Ectodermal cell (in vitro differentiated cells): ENCODE measurements around the gene PSEN2.
"Not testable (repeated sequence)": the region's sequence is repeated elsewhere in the genome, so short reads cannot be mapped to it uniquely, and the experiment has no call there.

Source experiments
- H3K27ac ChIP-seq: 2 replicates; pipeline ENCODE4 v1.7.0; 2013; ENCODE audit warnings: mild to moderate bottlenecking, low read depth, low read length; ENCODE audit not compliant: insufficient read depth, poor library complexity, severe bottlenecking
- H3K27me3 ChIP-seq: 2 replicates; pipeline ENCODE4 v1.7.0; 2013; ENCODE audit warnings: mild to moderate bottlenecking, low read length; ENCODE audit not compliant: insufficient read depth, control insufficient read depth, poor library complexity, severe bottlenecking
- H3K36me3 ChIP-seq: one replicate; pipeline ENCODE4 v1.7.0; 2013; ENCODE audit warnings: low read length; ENCODE audit not compliant: control insufficient read depth, insufficient read depth
- H3K4me1 ChIP-seq: one replicate; pipeline ENCODE4 v1.7.0; 2013; ENCODE audit warnings: low read length; ENCODE audit not compliant: control insufficient read depth, insufficient read depth
- H3K4me3 ChIP-seq: 2 replicates; pipeline ENCODE4 v1.7.0; 2013; ENCODE audit warnings: low read depth, low read length, control low read depth; ENCODE audit not compliant: insufficient read depth
- H3K9me3 ChIP-seq: 2 replicates; pipeline ENCODE4 v1.7.0; 2013; ENCODE audit warnings: mild to moderate bottlenecking, low read length, moderate library complexity; ENCODE audit not compliant: control insufficient read depth
- WGBS, 2 experiments: methylation state at CpG; one replicate each; pipeline ENCODE4 v1.1.7; 2013; ENCODE audit warnings: missing lambda C conversion rate in 2 of 2; 5-methylcytosine and 5-hydroxymethylcytosine counted together

PSEN2 gene

DNA sequence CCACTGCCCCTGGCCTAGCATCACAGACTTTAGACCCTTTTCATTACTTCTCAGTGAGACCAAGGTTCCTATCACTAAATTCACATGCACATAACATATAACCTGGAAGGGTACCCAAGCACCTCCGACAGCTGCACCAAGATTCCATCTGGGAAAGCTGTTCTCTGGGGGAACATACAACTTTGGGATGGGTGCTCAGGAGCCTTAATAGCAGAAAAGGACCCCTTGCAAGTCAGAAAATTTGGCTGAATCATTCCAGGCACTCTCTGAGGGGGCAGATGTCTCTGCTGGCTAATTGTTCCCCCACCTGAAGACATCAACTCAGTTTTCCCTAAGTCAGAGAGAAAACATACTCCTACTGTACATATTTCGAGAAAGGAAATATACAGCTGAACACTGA, 41.3 kb upstream of the PSEN2 start:
- Histone ChIP-seq H3K9me3 (no peaks in the 10 kb centered on the region), H3K4me1 (no peaks in the 10 kb centered on the region), H3K27me3 (no peaks in the 10 kb centered on the region), H3K27ac (no peak overlapping the region), H3K36me3 (no peaks in the 10 kb centered on the region), H3K4me3 (no peak overlapping the region)
- WGBS, 2 experiments = 89 to 97% methylated on average over 2 of the region's 2 CpGs

DNA sequence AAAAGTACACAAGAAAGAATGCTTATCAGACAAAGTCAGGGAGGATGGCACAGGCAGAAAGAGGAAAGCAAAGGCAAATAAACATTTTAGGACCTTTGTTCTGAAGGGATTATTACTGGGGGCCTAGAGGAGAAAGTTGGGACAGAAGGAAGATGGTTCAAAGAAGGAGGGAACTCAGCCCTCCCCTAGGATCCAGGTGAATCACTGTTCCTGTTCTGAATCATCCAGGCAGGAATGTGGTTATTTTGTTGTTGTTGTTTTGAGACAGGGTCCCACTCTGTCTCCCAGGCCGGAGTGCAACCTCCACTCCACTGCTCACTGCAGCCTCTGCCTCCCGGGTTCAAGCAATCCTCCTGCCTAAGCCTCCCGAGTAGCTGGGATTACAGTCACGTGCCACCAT, 38.5 kb upstream of the PSEN2 start:
- Histone ChIP-seq H3K4me1 (no peaks in the 10 kb centered on the region), H3K27ac (no peak overlapping the region), H3K36me3 (no peaks in the 10 kb centered on the region), H3K27me3 (no peaks in the 10 kb centered on the region), H3K4me3 (no peak overlapping the region), H3K9me3 (no peaks in the 10 kb centered on the region)
- WGBS, 2 experiments = 86 to 94% methylated on average over 4 of the region's 4 CpGs

GRCh38 chr1:226832613-226833012, 37.8 kb upstream of the PSEN2 start:
- no peak overlapping the region for H3K27ac ChIP-seq
- H3K4me3 ChIP-seq = no peak overlapping the region
- H3K4me1 ChIP-seq = no peaks in the 10 kb centered on the region
- WGBS, 2 experiments = 95 to 97% methylated on average over 9 of the region's 9 CpGs
- H3K9me3 ChIP-seq = no peaks in the 10 kb centered on the region
- H3K36me3 ChIP-seq = no peaks in the 10 kb centered on the region
- H3K27me3 ChIP-seq = no peaks in the 10 kb centered on the region

GRCh38 chr1:226834179-226834578, 36.2 kb upstream of the PSEN2 start:
- not testable (repeated sequence) for H3K9me3 ChIP-seq, H3K27ac ChIP-seq, H3K36me3 ChIP-seq, H3K27me3 ChIP-seq, H3K4me3 ChIP-seq, H3K4me1 ChIP-seq
- WGBS, 2 experiments = 89 to 94% methylated on average over 6 of the region's 6 CpGs

- not testable (repeated sequence) for H3K4me1 ChIP-seq, H3K9me3 ChIP-seq, H3K36me3 ChIP-seq, H3K27ac ChIP-seq, H3K27me3 ChIP-seq, H3K4me3 ChIP-seq
- 93 to 95% methylated on average over 7 of the region's 7 CpGs for WGBS, 2 experiments
These were observed 35.0 kb upstream of the PSEN2 start for GRCh38 chr1:226835396-226835795.

GRCh38 chr1:226837966-226838365, 32.5 kb upstream of the PSEN2 start:
- H3K9me3 ChIP-seq, H3K27me3 ChIP-seq, H3K4me1 ChIP-seq, H3K36me3 ChIP-seq, H3K4me3 ChIP-seq, H3K27ac ChIP-seq: not testable (repeated sequence)
- 82 to 85% methylated on average over 2 of the region's 2 CpGs for WGBS, 2 experiments

- Histone ChIP-seq H3K4me1 (peaks cover 5% of the 10 kb centered on the region), H3K9me3 (no peaks in the 10 kb centered on the region), H3K27me3 (no peaks in the 10 kb centered on the region), H3K27ac (no peak overlapping the region), H3K4me3 (no peak overlapping the region), H3K36me3 (no peaks in the 10 kb centered on the region)
- 70 to 92% methylated on average over 2 to 3 of the region's 3 CpGs for WGBS, 2 experiments
These were observed 32.0 kb upstream of the PSEN2 start for GRCh38 chr1:226838456-226838855.

- no peaks in the 10 kb centered on the region for H3K4me1 ChIP-seq
- H3K9me3 ChIP-seq = no peaks in the 10 kb centered on the region
- H3K27ac ChIP-seq = no peak overlapping the region
- H3K4me3 ChIP-seq = no peak overlapping the region
- H3K27me3 ChIP-seq = no peaks in the 10 kb centered on the region
- no peaks in the 10 kb centered on the region for H3K36me3 ChIP-seq
These were observed 24.8 kb upstream of the PSEN2 start for GRCh38 chr1:226845624-226846023.

GRCh38 chr1:226846786-226847185, 23.6 kb upstream of the PSEN2 start:
- Histone ChIP-seq H3K9me3 (no peaks in the 10 kb centered on the region), H3K4me1 (no peaks in the 10 kb centered on the region), H3K4me3 (no peak overlapping the region), H3K27me3 (no peaks in the 10 kb centered on the region), H3K27ac (no peak overlapping the region), H3K36me3 (no peaks in the 10 kb centered on the region)
- WGBS, 2 experiments = 84 to 94% methylated on average over 1 of the region's 1 CpG

DNA sequence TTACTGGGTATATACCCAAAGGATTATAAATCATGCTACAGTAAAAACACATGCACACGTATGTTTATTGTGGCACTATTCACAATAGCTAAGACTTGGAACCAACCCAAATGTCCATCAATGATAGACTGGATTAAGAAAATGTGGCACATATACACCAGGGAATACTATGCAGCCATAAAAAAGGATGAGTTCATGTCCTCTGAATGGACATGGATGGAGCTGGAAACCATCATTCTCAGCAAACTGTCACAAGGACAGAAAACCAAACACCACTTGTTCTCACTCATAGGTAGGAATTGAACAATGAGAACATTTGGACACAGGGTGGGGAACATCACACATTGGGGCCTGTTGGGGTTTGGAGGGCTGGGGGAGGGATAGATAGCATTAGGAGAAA, 15.9 kb upstream of the PSEN2 start:
- H3K36me3 ChIP-seq, H3K9me3 ChIP-seq, H3K27me3 ChIP-seq, H3K27ac ChIP-seq, H3K4me1 ChIP-seq, H3K4me3 ChIP-seq: not testable (repeated sequence)
- WGBS, 2 experiments = 92 to 100% methylated on average over 1 of the region's 1 CpG

DNA sequence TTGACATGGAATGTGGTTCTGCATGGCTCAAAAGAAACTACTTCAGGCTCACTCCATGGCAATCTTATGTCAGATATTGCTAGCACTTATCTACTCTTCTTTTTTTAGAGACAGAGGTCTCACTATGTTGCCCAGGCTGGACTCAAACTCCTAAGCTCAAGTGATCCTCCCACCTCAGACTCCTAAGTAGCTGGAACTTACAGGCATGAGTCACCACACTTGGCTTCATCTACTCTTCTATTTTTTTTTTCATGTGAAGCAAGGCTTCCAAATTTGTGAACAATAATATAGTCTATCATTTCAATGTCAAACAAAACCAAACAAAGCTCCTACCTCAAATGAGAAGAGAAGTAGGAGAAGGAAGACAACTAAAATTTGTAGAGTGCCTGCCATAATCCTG, 7.5 kb upstream of the PSEN2 start:
- Histone ChIP-seq H3K36me3 (no peaks in the 10 kb centered on the region), H3K4me3 (no peak overlapping the region), H3K9me3 (no peaks in the 10 kb centered on the region), H3K4me1 (no peaks in the 10 kb centered on the region), H3K27ac (no peak overlapping the region), H3K27me3 (no peaks in the 10 kb centered on the region)
